GM23338 (cell line): ENCODE measurements around the gene FBXL20. TPM values are rescaled to one million over a fixed set of nuclear protein-coding genes. Genes with fewer than 3 reads are reported as not detected.

Experiments used
- ATAC-seq: fragments of 200-7000 bp; cut with Tn5 transposase; 3 replicates; pipeline ENCODE4 v1.9.1; 2020
- DNase-seq: peaks from one replicate; pipeline ENCODE4 v3.0.0-alpha.2; 2015; ENCODE audit warnings: low spot score
- H2AFZ ChIP-seq: fragments of 200-600 bp; sonication (generic); 2 replicates; pipeline ENCODE4 v1.8.0; 2016; ENCODE audit warnings: antibody characterized with exemption, mild to moderate bottlenecking, moderate library complexity
- H3F3A ChIP-seq: fragments of 200-600 bp; sonication (generic); replicated peaks from 2 replicates; pipeline ENCODE4 v1.8.0; 2017; ENCODE audit warnings: antibody characterized with exemption, mixed run types, low read depth
- H3K27ac ChIP-seq: fragments of 200-600 bp; sonication (generic); 2 replicates; pipeline ENCODE4 v1.6.1; 2016; ENCODE audit warnings: low read depth
- H3K27me3 ChIP-seq: fragments of 200-600 bp; sonication (generic); 2 replicates; pipeline ENCODE4 v1.8.0; 2016; ENCODE audit warnings: mild to moderate bottlenecking, mixed run types, moderate library complexity; ENCODE audit not compliant: insufficient read depth
- H3K36me3 ChIP-seq: fragments of 200-600 bp; sonication (generic); 2 replicates; pipeline ENCODE4 v1.8.0; 2016; ENCODE audit warnings: mild to moderate bottlenecking; ENCODE audit not compliant: insufficient read depth
- H3K4me1 ChIP-seq: fragments of 200-600 bp; sonication (generic); 2 replicates; pipeline ENCODE4 v1.8.0; 2016; ENCODE audit warnings: mild to moderate bottlenecking, moderate library complexity; ENCODE audit not compliant: insufficient read depth
- H3K4me2 ChIP-seq: fragments of 200-600 bp; sonication (generic); 2 replicates; pipeline ENCODE4 v1.7.1; 2017; ENCODE audit warnings: mixed run types
- H3K4me3 ChIP-seq: fragments of 200-600 bp; sonication (generic); 2 replicates; pipeline ENCODE4 v1.6.1; 2016; ENCODE audit warnings: mixed run types
- H3K79me2 ChIP-seq: fragments of 200-600 bp; sonication (generic); replicated peaks from 2 replicates; pipeline ENCODE4 v1.8.0; 2017; ENCODE audit warnings: mild to moderate bottlenecking; ENCODE audit not compliant: insufficient read depth
- H3K9me2 ChIP-seq: fragments of 200-600 bp; sonication (generic); 2 replicates; pipeline ENCODE4 v1.8.0; 2017; ENCODE audit not compliant: insufficient read depth
- H4K20me1 ChIP-seq: fragments of 200-600 bp; sonication (generic); replicated peaks from 2 replicates; pipeline ENCODE4 v1.8.0; 2017; ENCODE audit warnings: mild to moderate bottlenecking; ENCODE audit not compliant: insufficient read depth
- H3K27ac Mint-ChIP-seq: 2 replicates; pipeline ENCODE4 v1.8.0; 2020; ENCODE audit warnings: inconsistent platforms, mild to moderate bottlenecking, moderate library complexity, mixed read lengths
- H3K27me3 Mint-ChIP-seq: 3 replicates; pipeline ENCODE4 v1.8.0; 2022; ENCODE audit warnings: low read depth, mild to moderate bottlenecking, moderate library complexity, mixed read lengths, inconsistent platforms; ENCODE audit not compliant: insufficient read depth, poor library complexity
- H3K36me3 Mint-ChIP-seq: 3 replicates; pipeline ENCODE4 v1.8.0; 2021; ENCODE audit warnings: low read depth, mild to moderate bottlenecking, inconsistent platforms, moderate library complexity, mixed read lengths
- H3K4me1 Mint-ChIP-seq: 3 replicates; pipeline ENCODE4 v1.8.0; 2020; ENCODE audit warnings: mild to moderate bottlenecking, inconsistent platforms, mixed read lengths
- H3K4me3 Mint-ChIP-seq: 3 replicates; pipeline ENCODE4 v1.8.0; 2021; ENCODE audit warnings: moderate library complexity, mild to moderate bottlenecking, inconsistent platforms, mixed read lengths
- H3K9me3 Mint-ChIP-seq: 3 replicates; pipeline ENCODE4 v1.8.0; 2020; ENCODE audit warnings: moderate library complexity, mild to moderate bottlenecking, inconsistent platforms, mixed read lengths
- CREB1 ChIP-seq: fragments of 250-450 bp; sonication (Bioruptor Pico); IDR thresholded peaks from 2 replicates; pipeline ENCODE4 v1.5.0; 2020; ENCODE audit warnings: low read depth, mild to moderate bottlenecking, moderate library complexity
- EZH2 ChIP-seq: fragments of 200-600 bp; sonication (generic); IDR thresholded peaks from one replicate; pipeline ENCODE4 v1.8.0; 2017; ENCODE audit warnings: antibody characterized with exemption, mild to moderate bottlenecking, low read depth; ENCODE audit not compliant: unreplicated experiment
- EZH2phosphoT487 ChIP-seq: fragments of 200-600 bp; sonication (generic); IDR thresholded peaks from one replicate; pipeline ENCODE4 v1.8.1; 2018; ENCODE audit warnings: antibody characterized with exemption; ENCODE audit not compliant: unreplicated experiment
- NANOG ChIP-seq: IDR thresholded peaks from 2 replicates; pipeline ENCODE4 v1.6.1; 2016; ENCODE audit warnings: antibody characterized with exemption, borderline replicate concordance
- POLR2AphosphoS5 ChIP-seq: IDR thresholded peaks from 2 replicates; pipeline ENCODE4 v1.6.1; 2016; ENCODE audit warnings: antibody characterized with exemption, low read depth
- REST ChIP-seq: IDR thresholded peaks from one replicate; pipeline ENCODE4 v1.6.1; 2018; ENCODE audit warnings: antibody characterized with exemption; ENCODE audit not compliant: unreplicated experiment
- STAT1 ChIP-seq: IDR thresholded peaks from one replicate; pipeline ENCODE4 v1.6.1; 2016; ENCODE audit warnings: antibody characterized with exemption; ENCODE audit not compliant: unreplicated experiment
- ZNF114 ChIP-seq: fragments of 250-450 bp; sonication (Bioruptor Pico); IDR thresholded peaks from 2 replicates; pipeline ENCODE4 v1.5.0; 2020; ENCODE audit warnings: mild to moderate bottlenecking, moderate library complexity
- ZNF331 ChIP-seq: fragments of 250-450 bp; sonication (Bioruptor Pico); IDR thresholded peaks from 2 replicates; pipeline ENCODE4 v1.5.0; 2020; ENCODE audit warnings: low read depth, mild to moderate bottlenecking, moderate library complexity
- ZNF462 ChIP-seq: fragments of 250-450 bp; sonication (Bioruptor Pico); IDR thresholded peaks from 2 replicates; pipeline ENCODE4 v1.5.0; 2020; ENCODE audit warnings: mild to moderate bottlenecking, moderate library complexity
- polyA plus RNA-seq: library from polyadenylated mRNA; unstranded; fragments of >200 nt; fragmentation: Nextera tagmentation; extraction: Ambion mirVana; gene quantifications from 2 replicates; pipeline ENCODE4 v1.2.1, GENCODE V29; 2016
- total RNA-seq: library from RNA; depleted of rRNA; stranded (reverse); fragments of >200 nt; shearing (Covaris generic); gene quantifications from 2 replicates; pipeline ENCODE4 v1.2.3, GENCODE V29; 2014
- TF ChIP-seq, protein P1 (sequence below): IDR thresholded peaks from 2 replicates; pipeline ENCODE4 v1.6.1; 2016; ENCODE audit warnings: antibody characterized with exemption
- TF ChIP-seq, protein P2 (sequence below), 2 experiments: fragments of 200-600 bp in 1 of 2; sonication (generic) in 1 of 2; conservative IDR thresholded peaks; 2 replicates each; pipeline versions ENCODE4 v1.5.1 to v1.6.1; 2016 to 2017; ENCODE audit warnings: antibody characterized with exemption in 2 of 2, low read depth in 2 of 2, mild to moderate bottlenecking in 2 of 2, moderate library complexity in 1 of 2

The FBXL20 gene
- total and polyA plus RNA-seq, 2 experiments from 2014 or later: 2.9 to 6.9 TPM

GRCh38 chr17:39400547-39401411 lies 647 bp downstream of the FBXL20 start:
- Histone ChIP-seq H3F3A (peaks cover 7% of the 10 kb centered on the region; the same call in 1 of the 2 replicates), H2AFZ (peak overlapping the region; percentile 96), H3K4me3 (peak overlapping the region; percentile 98), H3K36me3 (no peaks in the 10 kb centered on the region), H4K20me1 (peaks cover 11% of the 10 kb centered on the region; the same call in 1 of the 2 replicates), H3K4me2 (peak overlapping the region; percentile 99), H3K27ac (peak overlapping the region; percentile 79; the same call in 1 of the 2 replicates), H3K79me2 (peaks cover 17% of the 10 kb centered on the region), H3K4me1 (no peaks in the 10 kb centered on the region; the same call in none of the 2 replicates), H3K27me3 (no peaks in the 10 kb centered on the region), H3K9me2 (no peaks in the 10 kb centered on the region)
- Mint-ChIP-seq H3K27me3 (peaks cover 12% of the 10 kb centered on the region), H3K4me1 (peaks cover 7% of the 10 kb centered on the region), H3K27ac (peak overlapping the region; percentile 37; the same call in 1 of the 2 replicates), H3K9me3 (no peaks in the 10 kb centered on the region; the same call in 2 of the 3 replicates), H3K36me3 (peaks cover 4% of the 10 kb centered on the region; the same call in 2 of the 3 replicates), H3K4me3 (peak overlapping the region; percentile 93)
- TF ChIP-seq STAT1 (no peak), POLR2AphosphoS5 (no peak), ZNF462 (CRISPR knock-in tag) (no peak), NANOG (no peak), ZNF331 (CRISPR knock-in tag) (no peak), ZNF114 (CRISPR knock-in tag) (no peak), CREB1 (CRISPR knock-in tag) (no peak), REST (no peak), EZH2 (no peak), EZH2phosphoT487 (no peak)
- TF ChIP-seq, protein P1, sequence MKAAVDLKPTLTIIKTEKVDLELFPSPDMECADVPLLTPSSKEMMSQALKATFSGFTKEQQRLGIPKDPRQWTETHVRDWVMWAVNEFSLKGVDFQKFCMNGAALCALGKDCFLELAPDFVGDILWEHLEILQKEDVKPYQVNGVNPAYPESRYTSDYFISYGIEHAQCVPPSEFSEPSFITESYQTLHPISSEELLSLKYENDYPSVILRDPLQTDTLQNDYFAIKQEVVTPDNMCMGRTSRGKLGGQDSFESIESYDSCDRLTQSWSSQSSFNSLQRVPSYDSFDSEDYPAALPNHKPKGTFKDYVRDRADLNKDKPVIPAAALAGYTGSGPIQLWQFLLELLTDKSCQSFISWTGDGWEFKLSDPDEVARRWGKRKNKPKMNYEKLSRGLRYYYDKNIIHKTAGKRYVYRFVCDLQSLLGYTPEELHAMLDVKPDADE: no peak
- TF ChIP-seq, protein P2, sequence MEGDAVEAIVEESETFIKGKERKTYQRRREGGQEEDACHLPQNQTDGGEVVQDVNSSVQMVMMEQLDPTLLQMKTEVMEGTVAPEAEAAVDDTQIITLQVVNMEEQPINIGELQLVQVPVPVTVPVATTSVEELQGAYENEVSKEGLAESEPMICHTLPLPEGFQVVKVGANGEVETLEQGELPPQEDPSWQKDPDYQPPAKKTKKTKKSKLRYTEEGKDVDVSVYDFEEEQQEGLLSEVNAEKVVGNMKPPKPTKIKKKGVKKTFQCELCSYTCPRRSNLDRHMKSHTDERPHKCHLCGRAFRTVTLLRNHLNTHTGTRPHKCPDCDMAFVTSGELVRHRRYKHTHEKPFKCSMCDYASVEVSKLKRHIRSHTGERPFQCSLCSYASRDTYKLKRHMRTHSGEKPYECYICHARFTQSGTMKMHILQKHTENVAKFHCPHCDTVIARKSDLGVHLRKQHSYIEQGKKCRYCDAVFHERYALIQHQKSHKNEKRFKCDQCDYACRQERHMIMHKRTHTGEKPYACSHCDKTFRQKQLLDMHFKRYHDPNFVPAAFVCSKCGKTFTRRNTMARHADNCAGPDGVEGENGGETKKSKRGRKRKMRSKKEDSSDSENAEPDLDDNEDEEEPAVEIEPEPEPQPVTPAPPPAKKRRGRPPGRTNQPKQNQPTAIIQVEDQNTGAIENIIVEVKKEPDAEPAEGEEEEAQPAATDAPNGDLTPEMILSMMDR (conservative IDR thresholded peaks at IDR 0.05; ENCODE audit: low read depth in 2 of 2): no peak
- DNase-seq: peak; percentile 36
- ATAC-seq: peak; percentile 1; the same call in 2 of the 3 replicates
